WTC11 (cell line): Measurements from ENCODE around the gene PPFIBP1. TPM values are rescaled to one million over a fixed set of nuclear protein-coding genes. Genes with fewer than 3 reads are reported as not detected.

Source experiments
- ATAC-seq: fragments of 200-7000 bp; cut with Tn5 transposase; 2 replicates; pipeline ENCODE4 v1.10.0; 2021; ENCODE audit warnings: mild to moderate bottlenecking, moderate library complexity
- CTCF ChIA-PET: fragments of 300-600 bp; sonication (Branson Sonifier 250); formaldehyde crosslinking; loops from one replicate; lab custom pipeline; 2021; ENCODE audit warnings: antibody characterized with exemption; lab: Charles Lee
- POLR2A ChIA-PET: fragments of 350-600 bp; sonication (Branson Sonifier 250); formaldehyde crosslinking; loops from one replicate; lab custom pipeline; 2021; ENCODE audit warnings: antibody characterized with exemption; lab: Charles Lee
- DNase-seq: peaks from one replicate; pipeline ENCODE4 v3.0.0; 2021; ENCODE audit warnings: low spot score
- H3K27ac Mint-ChIP-seq: 2 replicates; pipeline ENCODE4 v1.8.0; 2021; ENCODE audit warnings: mixed read lengths
- H3K27me3 Mint-ChIP-seq: 2 replicates; pipeline ENCODE4 v1.8.0; 2021; ENCODE audit warnings: low read depth, mild to moderate bottlenecking, moderate library complexity, mixed read lengths
- H3K36me3 Mint-ChIP-seq: 2 replicates; pipeline ENCODE4 v1.8.0; 2021; ENCODE audit warnings: mixed read lengths
- H3K4me1 Mint-ChIP-seq: 2 replicates; pipeline ENCODE4 v1.8.0; 2022; ENCODE audit warnings: mixed read lengths
- H3K4me3 Mint-ChIP-seq: 2 replicates; pipeline ENCODE4 v1.8.0; 2021; ENCODE audit warnings: mild to moderate bottlenecking, moderate library complexity, mixed read lengths
- H3K9me3 Mint-ChIP-seq: 2 replicates; pipeline ENCODE4 v1.8.0; 2021; ENCODE audit warnings: mixed read lengths
- CREB1 ChIP-seq: sonication (generic); formaldehyde crosslinking; IDR thresholded peaks from 2 replicates; pipeline ENCODE4 v1.8.0; 2023; ENCODE audit warnings: mild to moderate bottlenecking, missing genetic modification reagents
- MYBL2 ChIP-seq: sonication (generic); formaldehyde crosslinking; IDR thresholded peaks from 2 replicates; pipeline ENCODE4 v1.8.1; 2023; ENCODE audit warnings: mild to moderate bottlenecking, moderate library complexity, missing genetic modification reagents
- SMAD3 ChIP-seq: sonication (generic); formaldehyde crosslinking; IDR thresholded peaks from 2 replicates; pipeline ENCODE4 v1.8.0; 2022; ENCODE audit warnings: missing genetic modification reagents, mild to moderate bottlenecking, borderline replicate concordance
- SP1 ChIP-seq: sonication (generic); formaldehyde crosslinking; conservative IDR thresholded peaks from 2 replicates; pipeline ENCODE4 v1.8.1; 2022; ENCODE audit warnings: missing genetic modification reagents
- ZNF121 ChIP-seq: sonication (generic); formaldehyde crosslinking; IDR thresholded peaks from 2 replicates; pipeline ENCODE4 v1.8.0; 2023; ENCODE audit warnings: missing genetic modification reagents
- total RNA-seq: library from RNA; stranded (reverse); gene quantifications from 3 replicates; pipeline ENCODE4 v1.2.3, GENCODE V29; 2021
- TF ChIP-seq, protein P1 (sequence below): sonication (generic); formaldehyde crosslinking; IDR thresholded peaks from 2 replicates; pipeline ENCODE4 v1.8.1; 2023; ENCODE audit warnings: mild to moderate bottlenecking, missing genetic modification reagents, moderate library complexity
- TF ChIP-seq, protein P2 (sequence below): fragments of 250-450 bp; sonication (Bioruptor Pico); IDR thresholded peaks from 2 replicates; pipeline ENCODE4 v1.8.0; 2021; ENCODE audit warnings: mild to moderate bottlenecking
- TF ChIP-seq, protein P3 (sequence below): sonication (generic); formaldehyde crosslinking; IDR thresholded peaks from 2 replicates; pipeline ENCODE4 v1.8.1; 2023; ENCODE audit warnings: mild to moderate bottlenecking, moderate library complexity, missing genetic modification reagents
- TF ChIP-seq, protein P4 (sequence below): sonication (generic); formaldehyde crosslinking; IDR thresholded peaks from 2 replicates; pipeline ENCODE4 v1.8.0; 2022; ENCODE audit warnings: mild to moderate bottlenecking, missing genetic modification reagents
- TF ChIP-seq, protein P5 (sequence below): sonication (generic); formaldehyde crosslinking; IDR thresholded peaks from 2 replicates; pipeline ENCODE4 v1.8.1; 2022; ENCODE audit warnings: mild to moderate bottlenecking, moderate library complexity, missing genetic modification reagents
- TF ChIP-seq, protein P6 (sequence below): sonication (generic); formaldehyde crosslinking; IDR thresholded peaks from 2 replicates; pipeline ENCODE4 v1.8.0; 2022; ENCODE audit warnings: missing genetic modification reagents
- TF ChIP-seq, protein P7 (sequence below): sonication (generic); formaldehyde crosslinking; conservative IDR thresholded peaks from 2 replicates; pipeline ENCODE4 v1.8.1; 2023; ENCODE audit warnings: mild to moderate bottlenecking, low read depth, missing genetic modification reagents, moderate library complexity

PPFIBP1 gene
- total RNA-seq, 1 experiment from 2014 or later: 27.7 TPM

DNA sequence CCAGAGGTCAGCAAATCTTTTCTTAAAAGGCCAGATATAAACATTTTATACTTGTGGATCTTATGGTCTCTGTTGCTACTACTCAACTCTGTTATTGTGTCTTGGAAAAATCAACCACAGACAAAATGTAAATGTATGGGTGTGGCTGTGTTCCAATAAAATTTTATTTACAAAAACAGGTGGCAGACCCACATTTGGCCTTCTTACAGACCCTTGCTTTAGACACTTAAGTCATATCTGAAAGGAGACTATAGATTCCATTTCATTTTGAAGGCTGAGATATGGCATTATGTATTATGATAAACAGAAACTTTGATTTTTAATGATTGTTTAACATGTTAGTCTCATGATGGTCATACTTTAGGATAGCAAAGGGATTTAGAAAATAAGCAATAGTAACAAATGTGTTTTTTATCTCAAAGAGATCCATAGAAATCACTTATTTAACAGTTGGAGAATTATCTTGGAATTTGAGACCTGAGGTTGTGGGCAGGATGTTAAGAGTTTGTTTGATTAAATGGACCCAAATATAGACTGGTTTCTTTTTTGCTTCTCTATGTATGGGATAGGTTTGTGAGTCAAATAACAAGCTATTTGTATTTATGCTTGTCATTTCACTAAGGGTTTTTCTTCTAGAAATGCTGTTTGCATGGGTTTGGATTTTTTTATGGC is 51.2 kb downstream of the PPFIBP1 start:
- DNase-seq (no peak), ATAC-seq (no peak)
- Mint-ChIP-seq H3K27ac (no peak overlapping the region), H3K4me3 (no peak overlapping the region), H3K27me3 (no peaks in the 10 kb centered on the region), H3K4me1 (peaks cover 11% of the 10 kb centered on the region)
- TF ChIP-seq, protein P1, sequence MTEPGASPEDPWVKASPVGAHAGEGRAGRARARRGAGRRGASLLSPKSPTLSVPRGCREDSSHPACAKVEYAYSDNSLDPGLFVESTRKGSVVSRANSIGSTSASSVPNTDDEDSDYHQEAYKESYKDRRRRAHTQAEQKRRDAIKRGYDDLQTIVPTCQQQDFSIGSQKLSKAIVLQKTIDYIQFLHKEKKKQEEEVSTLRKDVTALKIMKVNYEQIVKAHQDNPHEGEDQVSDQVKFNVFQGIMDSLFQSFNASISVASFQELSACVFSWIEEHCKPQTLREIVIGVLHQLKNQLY (CRISPR knock-in tag): no peak
- TF ChIP-seq, protein P2, sequence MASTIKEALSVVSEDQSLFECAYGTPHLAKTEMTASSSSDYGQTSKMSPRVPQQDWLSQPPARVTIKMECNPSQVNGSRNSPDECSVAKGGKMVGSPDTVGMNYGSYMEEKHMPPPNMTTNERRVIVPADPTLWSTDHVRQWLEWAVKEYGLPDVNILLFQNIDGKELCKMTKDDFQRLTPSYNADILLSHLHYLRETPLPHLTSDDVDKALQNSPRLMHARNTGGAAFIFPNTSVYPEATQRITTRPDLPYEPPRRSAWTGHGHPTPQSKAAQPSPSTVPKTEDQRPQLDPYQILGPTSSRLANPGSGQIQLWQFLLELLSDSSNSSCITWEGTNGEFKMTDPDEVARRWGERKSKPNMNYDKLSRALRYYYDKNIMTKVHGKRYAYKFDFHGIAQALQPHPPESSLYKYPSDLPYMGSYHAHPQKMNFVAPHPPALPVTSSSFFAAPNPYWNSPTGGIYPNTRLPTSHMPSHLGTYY: no peak
- TF ChIP-seq, protein P3, sequence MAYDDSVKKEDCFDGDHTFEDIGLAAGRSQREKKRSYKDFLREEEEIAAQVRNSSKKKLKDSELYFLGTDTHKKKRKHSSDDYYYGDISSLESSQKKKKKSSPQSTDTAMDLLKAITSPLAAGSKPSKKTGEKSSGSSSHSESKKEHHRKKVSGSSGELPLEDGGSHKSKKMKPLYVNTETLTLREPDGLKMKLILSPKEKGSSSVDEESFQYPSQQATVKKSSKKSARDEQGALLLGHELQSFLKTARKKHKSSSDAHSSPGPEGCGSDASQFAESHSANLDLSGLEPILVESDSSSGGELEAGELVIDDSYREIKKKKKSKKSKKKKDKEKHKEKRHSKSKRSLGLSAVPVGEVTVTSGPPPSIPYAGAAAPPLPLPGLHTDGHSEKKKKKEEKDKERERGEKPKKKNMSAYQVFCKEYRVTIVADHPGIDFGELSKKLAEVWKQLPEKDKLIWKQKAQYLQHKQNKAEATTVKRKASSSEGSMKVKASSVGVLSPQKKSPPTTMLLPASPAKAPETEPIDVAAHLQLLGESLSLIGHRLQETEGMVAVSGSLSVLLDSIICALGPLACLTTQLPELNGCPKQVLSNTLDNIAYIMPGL: no peak
- TF ChIP-seq CREB1 (no peak), ZNF121 (CRISPR knock-in tag) (no peak), SMAD3 (CRISPR knock-in tag) (no peak)
- TF ChIP-seq, protein P4, sequence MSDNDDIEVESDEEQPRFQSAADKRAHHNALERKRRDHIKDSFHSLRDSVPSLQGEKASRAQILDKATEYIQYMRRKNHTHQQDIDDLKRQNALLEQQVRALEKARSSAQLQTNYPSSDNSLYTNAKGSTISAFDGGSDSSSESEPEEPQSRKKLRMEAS (CRISPR knock-in tag): no peak
- TF ChIP-seq, protein P5, sequence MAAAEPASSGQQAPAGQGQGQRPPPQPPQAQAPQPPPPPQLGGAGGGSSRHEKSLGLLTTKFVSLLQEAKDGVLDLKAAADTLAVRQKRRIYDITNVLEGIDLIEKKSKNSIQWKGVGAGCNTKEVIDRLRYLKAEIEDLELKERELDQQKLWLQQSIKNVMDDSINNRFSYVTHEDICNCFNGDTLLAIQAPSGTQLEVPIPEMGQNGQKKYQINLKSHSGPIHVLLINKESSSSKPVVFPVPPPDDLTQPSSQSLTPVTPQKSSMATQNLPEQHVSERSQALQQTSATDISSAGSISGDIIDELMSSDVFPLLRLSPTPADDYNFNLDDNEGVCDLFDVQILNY (CRISPR knock-in tag): no peak
- TF ChIP-seq, all 79 proteins: peak for 0
- CTCF ChIA-PET: interaction anchor here (0.8 kb wide), 1 partner anchor 140 kb away, joined by 3 read pairs; no protein-coding TSS in a partner anchor
- H3K9me3 Mint-ChIP-seq: no peaks in the 10 kb centered on the region
- POLR2A ChIA-PET: no interaction called here
- H3K36me3 Mint-ChIP-seq: no peaks in the 10 kb centered on the region; the same call in 1 of the 2 replicates

DNA sequence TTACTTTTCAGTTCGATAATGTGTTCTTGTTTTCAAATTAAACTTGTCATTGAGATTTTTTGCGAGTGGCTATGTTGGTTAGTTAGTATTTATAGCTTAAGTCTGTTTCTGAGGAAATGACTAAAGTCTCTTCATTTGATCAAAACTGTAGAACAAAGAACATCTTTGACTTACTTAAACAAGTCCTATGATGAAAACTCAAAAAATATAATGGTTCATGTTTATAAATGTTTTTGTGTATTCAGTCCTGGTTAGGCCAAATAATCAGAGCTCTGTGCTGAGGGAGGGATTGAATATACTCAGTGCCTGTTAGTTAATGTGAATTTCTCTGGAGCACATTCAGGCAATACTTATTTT is 51.7 kb downstream of the PPFIBP1 start:
- TF ChIP-seq MYBL2 (CRISPR knock-in tag): no peak
- TF ChIP-seq, protein P6, sequence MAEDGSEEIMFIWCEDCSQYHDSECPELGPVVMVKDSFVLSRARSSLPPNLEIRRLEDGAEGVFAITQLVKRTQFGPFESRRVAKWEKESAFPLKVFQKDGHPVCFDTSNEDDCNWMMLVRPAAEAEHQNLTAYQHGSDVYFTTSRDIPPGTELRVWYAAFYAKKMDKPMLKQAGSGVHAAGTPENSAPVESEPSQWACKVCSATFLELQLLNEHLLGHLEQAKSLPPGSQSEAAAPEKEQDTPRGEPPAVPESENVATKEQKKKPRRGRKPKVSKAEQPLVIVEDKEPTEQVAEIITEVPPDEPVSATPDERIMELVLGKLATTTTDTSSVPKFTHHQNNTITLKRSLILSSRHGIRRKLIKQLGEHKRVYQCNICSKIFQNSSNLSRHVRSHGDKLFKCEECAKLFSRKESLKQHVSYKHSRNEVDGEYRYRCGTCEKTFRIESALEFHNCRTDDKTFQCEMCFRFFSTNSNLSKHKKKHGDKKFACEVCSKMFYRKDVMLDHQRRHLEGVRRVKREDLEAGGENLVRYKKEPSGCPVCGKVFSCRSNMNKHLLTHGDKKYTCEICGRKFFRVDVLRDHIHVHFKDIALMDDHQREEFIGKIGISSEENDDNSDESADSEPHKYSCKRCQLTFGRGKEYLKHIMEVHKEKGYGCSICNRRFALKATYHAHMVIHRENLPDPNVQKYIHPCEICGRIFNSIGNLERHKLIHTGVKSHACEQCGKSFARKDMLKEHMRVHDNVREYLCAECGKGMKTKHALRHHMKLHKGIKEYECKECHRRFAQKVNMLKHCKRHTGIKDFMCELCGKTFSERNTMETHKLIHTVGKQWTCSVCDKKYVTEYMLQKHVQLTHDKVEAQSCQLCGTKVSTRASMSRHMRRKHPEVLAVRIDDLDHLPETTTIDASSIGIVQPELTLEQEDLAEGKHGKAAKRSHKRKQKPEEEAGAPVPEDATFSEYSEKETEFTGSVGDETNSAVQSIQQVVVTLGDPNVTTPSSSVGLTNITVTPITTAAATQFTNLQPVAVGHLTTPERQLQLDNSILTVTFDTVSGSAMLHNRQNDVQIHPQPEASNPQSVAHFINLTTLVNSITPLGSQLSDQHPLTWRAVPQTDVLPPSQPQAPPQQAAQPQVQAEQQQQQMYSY (CRISPR knock-in tag): no peak
- TF ChIP-seq, protein P7, sequence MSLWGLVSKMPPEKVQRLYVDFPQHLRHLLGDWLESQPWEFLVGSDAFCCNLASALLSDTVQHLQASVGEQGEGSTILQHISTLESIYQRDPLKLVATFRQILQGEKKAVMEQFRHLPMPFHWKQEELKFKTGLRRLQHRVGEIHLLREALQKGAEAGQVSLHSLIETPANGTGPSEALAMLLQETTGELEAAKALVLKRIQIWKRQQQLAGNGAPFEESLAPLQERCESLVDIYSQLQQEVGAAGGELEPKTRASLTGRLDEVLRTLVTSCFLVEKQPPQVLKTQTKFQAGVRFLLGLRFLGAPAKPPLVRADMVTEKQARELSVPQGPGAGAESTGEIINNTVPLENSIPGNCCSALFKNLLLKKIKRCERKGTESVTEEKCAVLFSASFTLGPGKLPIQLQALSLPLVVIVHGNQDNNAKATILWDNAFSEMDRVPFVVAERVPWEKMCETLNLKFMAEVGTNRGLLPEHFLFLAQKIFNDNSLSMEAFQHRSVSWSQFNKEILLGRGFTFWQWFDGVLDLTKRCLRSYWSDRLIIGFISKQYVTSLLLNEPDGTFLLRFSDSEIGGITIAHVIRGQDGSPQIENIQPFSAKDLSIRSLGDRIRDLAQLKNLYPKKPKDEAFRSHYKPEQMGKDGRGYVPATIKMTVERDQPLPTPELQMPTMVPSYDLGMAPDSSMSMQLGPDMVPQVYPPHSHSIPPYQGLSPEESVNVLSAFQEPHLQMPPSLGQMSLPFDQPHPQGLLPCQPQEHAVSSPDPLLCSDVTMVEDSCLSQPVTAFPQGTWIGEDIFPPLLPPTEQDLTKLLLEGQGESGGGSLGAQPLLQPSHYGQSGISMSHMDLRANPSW: no peak
- no peak for TF ChIP-seq SP1 (CRISPR knock-in tag)
- Mint-ChIP-seq H3K36me3 (no peaks in the 10 kb centered on the region; the same call in 1 of the 2 replicates), H3K4me3 (no peak overlapping the region), H3K4me1 (peaks cover 11% of the 10 kb centered on the region), H3K27ac (no peak overlapping the region), H3K27me3 (no peaks in the 10 kb centered on the region), H3K9me3 (no peaks in the 10 kb centered on the region)
- ATAC-seq (no peak), DNase-seq (no peak)
- CTCF ChIA-PET: interaction anchor here (0.7 to 0.8 kb wide), 2 partner anchors 141 to 151 kb away, joined by 3 read pairs; no protein-coding TSS in a partner anchor
- POLR2A ChIA-PET: no interaction called here
